ENCODE data around the gene ERGIC1.
A peak's percentile ranks its signal among the peaks of the same experiment; 100 is the strongest.

The ERGIC1 gene

GRCh38 chr5:172871982-172872381 lies 37.9 kb downstream of the ERGIC1 start:
- H3K4me3 ChIP-seq (ENCODE audit: low read depth, low read length) = no peak overlapping the region
- no peak for TF ChIP-seq CTCF (IDR thresholded peaks at IDR 0.05; ENCODE audit: low read depth, low read length, missing control alignments)
- no peak for DNase-seq (ENCODE audit: low read depth)
- in situ Hi-C loops (cut with HindIII; ENCODE audit: low sequenced_read_pairs) = no loop called here

GRCh38 chr5:172872997-172873491 lies 39.0 kb downstream of the ERGIC1 start:
- no peak for TF ChIP-seq CTCF (IDR thresholded peaks at IDR 0.05; ENCODE audit: low read depth, low read length, missing control alignments)
- DNase-seq (ENCODE audit: low read depth) = peak; percentile 46
- in situ Hi-C loops (cut with HindIII; ENCODE audit: low sequenced_read_pairs) = no loop called here

GRCh38 chr5:172873513-172873912 lies 39.5 kb downstream of the ERGIC1 start:
- no peak for TF ChIP-seq CTCF (IDR thresholded peaks at IDR 0.05; ENCODE audit: low read depth, low read length, missing control alignments)
- DNase-seq (ENCODE audit: low read depth) = no peak
- in situ Hi-C loops (cut with HindIII; ENCODE audit: low sequenced_read_pairs) = no loop called here
- H3K4me3 ChIP-seq (ENCODE audit: low read depth, low read length) = no peak overlapping the region

More at GRCh38 chr5:172872997-172873491, 39.0 kb downstream of the ERGIC1 start:
- H3K4me3 ChIP-seq (ENCODE audit: low read depth, low read length) = no peak overlapping the region

GRCh38 chr5:172874647-172875504 lies 40.8 kb downstream of the ERGIC1 start:
- no peak for DNase-seq (ENCODE audit: low read depth)
- TF ChIP-seq CTCF (IDR thresholded peaks at IDR 0.05; ENCODE audit: low read depth, low read length, missing control alignments) = no peak
- H3K4me3 ChIP-seq (ENCODE audit: low read depth, low read length) = no peak overlapping the region
- in situ Hi-C loops (cut with HindIII; ENCODE audit: low sequenced_read_pairs) = loop anchor here (25.0 kb wide), 1 partner anchor 88 kb away; no protein-coding TSS in a partner anchor

GRCh38 chr5:172875505-172876279 lies 41.6 kb downstream of the ERGIC1 start:
- no peak overlapping the region for H3K4me3 ChIP-seq (ENCODE audit: low read depth, low read length)
- in situ Hi-C loops (cut with HindIII; ENCODE audit: low sequenced_read_pairs) = loop anchor here (25.0 kb wide), 1 partner anchor 88 kb away; no protein-coding TSS in a partner anchor
- no peak for DNase-seq (ENCODE audit: low read depth)
- TF ChIP-seq CTCF (IDR thresholded peaks at IDR 0.05; ENCODE audit: low read depth, low read length, missing control alignments) = no peak

- no peak for TF ChIP-seq CTCF (IDR thresholded peaks at IDR 0.05; ENCODE audit: low read depth, low read length, missing control alignments)
- H3K4me3 ChIP-seq (ENCODE audit: low read depth, low read length) = no peak overlapping the region
- in situ Hi-C loops (cut with HindIII; ENCODE audit: low sequenced_read_pairs) = loop anchor here (25.0 kb wide), 1 partner anchor 89 kb away; no protein-coding TSS in a partner anchor
- DNase-seq (ENCODE audit: low read depth) = no peak
Measured at GRCh38 chr5:172876578-172876977, 42.5 kb downstream of the ERGIC1 start.
